ENCODE data around the gene CST9L.
"Not testable (repeated sequence)": the region's sequence is repeated elsewhere in the genome, so short reads cannot be mapped to it uniquely, and the experiment has no call there.

CST9L gene

DNA sequence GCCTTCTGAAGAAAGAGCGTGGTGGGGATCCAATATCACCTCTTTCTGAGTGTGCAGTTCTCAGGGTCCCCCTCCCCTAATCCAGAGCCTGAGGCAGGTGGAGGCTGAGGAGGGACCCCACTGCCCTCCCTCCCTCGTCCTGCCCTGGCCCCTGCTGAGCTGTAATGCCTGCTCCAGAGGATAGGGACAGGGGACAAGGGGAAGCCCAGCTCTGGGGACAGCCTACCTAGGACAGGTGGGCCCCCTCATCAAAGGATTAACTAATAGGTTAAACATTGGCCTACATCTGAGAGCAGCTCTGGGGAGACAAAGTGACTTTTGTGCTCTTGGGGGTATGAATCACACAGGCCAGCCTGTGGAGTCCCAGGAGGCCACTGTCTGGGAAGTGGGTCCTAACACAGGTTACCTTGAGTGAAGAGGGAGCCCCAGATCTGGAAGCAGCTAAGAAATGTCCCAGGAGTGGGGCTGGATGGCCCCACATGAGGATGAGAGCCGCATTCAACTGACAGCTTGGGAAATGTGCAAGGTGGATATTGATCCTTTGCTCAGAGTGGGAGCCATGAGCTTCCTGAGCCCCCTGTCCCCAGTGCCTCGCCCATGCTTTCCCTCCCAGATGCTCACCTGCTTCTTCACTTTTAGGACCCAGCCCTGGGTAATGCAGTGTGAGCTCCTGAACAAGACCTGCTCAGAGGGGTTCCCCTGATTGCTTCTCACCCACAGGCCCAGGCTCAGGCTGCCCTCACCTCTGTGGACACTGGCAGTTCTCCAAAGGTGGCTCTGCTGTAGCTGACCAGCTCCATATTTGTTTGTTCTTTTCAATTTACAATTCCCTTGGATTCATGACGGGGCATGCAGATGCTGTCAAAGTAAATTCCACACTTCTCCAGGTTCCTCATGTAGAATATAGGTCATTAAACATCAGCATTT lies 17.8 kb upstream of the CST9L start:
- no peak for DNase-seq

DNA sequence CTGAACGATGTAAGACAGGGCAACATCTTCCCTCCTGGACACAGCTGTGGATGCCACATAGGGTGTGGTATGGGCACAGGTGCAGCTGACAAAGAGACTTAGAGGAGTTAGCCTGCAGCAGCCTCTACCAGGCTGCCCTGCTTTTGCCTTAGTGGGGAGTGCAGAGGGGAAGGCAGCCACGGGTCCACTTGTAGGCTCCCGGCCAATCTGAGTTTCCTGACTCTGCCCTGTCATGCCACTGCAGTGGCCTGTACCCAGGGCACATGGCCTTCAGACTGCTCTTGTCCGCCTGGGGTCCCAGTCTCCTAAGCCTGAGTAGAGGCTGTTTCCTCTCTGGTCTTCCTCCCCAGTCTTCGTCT lies 17.1 kb upstream of the CST9L start:
- DNase-seq = no peak

DNA sequence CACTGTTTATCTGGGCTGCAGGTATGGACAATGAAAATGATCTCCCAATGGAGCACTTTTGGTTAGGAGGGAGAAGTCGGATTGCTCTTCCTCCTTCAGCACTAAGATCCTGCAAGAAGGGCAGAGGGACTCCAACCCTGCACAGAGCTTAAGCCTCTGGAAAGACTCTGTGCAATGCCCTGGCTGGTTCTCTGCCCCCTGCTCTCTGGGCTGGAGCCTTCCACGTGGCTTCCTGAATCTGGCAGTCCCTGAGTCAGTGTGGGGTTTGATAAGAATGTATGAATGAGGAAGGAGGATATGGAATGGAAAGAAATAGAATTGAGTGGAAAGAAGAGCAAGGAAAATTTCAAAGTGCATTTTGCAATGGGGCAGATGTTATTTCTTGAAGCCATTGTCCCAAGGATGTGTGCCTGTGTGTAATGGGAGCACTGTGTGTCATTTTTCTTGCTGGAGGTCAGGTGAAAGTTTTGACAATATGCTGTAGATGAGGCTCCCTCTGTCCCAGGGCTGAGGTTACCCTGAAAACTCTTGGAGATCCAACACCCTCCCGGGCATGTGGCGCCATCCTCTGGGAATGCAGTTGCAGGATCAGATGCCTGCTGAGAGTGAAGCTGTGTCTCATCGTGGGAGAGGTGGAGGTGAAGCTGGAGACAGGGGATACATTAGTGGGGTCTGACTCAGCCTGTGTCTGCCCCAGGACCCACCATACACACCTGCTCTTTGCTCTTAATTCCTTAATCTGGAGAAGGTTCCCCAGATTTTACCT lies 16.3 kb upstream of the CST9L start:
- no peak for DNase-seq

DNA sequence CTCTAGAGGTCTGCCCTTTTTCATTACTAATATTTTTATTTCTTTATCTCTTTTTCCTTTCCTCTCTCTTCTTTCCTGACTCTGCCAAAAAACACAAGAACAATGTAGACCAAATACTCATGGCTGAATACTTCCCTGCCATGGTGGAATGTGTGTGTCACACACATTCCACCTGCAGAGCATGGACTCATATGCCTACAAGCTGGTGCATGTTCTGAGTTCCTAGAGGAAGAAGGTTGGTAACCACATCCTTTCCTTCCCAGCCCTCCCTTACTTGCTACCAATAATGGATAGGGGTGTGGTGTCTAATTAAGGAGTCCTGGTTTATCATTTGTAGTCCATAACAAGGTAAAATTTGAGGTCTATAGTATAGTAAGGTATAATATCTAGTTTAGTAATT lies 15.2 kb upstream of the CST9L start:
- no peak for DNase-seq

DNA sequence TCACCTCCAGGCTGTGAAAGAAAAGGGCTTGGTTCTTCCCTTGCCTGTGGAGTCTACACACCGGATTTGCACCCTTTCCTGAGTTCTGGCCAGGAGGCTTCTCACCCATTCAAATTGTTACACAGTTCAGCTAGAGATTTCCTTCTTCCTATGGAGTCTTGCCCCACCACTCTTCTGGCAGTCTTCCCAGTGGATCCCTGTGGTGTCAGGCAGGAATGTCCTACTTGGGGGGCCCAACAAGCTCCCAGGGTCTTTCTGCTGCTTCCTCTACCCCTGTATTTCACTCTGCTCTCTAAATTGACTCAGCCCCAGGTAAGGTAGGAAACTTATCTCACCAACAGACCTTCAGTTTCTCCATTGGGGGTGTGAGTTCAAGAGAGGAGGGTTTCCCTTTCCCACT lies 14.0 kb upstream of the CST9L start:
- DNase-seq = no peak

DNA sequence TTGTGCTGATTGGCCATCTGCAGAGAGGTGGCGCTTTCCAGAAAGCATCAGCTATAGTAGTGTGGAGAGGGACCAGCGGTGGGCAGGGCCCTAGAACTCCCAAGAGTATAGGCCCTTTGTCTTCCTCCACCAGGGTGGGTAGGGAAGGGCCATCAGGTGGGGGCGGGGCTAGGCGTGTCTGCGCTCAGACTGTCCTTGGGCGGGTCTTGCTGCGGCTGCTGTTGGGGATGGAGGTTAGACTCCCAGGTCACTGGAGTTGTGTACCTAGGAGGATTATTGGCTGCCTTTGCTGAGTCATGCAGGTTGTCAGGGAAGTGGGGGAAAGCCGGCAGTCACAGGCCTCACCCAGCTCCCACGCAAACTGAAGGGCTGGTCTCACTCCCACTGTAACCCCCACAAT lies 13.5 kb upstream of the CST9L start:
- DNase-seq = not testable (repeated sequence)

DNA sequence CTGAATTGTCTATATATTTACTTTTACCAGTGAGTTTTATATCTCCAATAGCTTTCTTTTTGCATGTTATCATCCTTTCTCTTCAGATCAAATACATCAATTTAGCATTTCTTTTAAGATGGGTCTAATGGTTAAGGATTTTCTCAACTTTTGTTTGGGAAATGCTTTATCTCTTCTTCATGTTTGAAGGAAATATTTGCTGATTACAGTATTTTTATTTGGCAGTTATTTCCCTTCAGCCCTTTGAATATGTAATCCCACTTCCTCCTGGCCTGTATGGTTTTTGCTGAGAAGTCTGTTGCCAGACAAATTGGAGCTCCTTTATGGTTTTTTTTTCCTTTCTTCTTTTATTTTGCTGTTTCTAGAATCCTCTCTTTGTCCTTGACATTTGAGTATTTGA lies 6.7 kb upstream of the CST9L start:
- no peak for DNase-seq

DNA sequence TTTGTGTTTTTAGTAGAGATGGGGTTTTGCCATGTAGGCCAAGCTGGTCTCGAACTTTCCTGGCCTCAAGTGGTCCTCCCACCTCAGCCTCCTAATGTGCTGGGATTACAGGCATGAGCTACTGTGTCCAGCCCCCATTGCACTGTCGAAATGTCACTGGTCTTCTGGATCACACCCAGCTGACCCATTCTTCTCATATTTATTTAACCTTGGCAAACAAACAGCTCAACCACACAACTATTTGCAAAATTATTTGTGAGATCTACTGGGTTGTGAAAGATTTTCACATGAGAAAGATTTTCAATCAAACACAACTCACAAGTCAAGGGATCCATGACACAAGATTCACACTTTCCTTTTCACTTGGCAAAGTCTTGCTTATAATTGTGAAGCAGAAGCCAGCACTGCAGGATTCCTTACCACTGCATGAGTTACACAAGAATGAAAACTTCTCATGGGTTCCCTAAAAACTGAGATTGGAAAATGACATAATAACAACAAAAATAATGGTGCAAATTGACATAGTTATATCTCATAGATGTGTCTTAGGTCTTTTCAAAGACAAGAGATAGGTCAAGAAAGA lies 2.0 kb upstream of the CST9L start:
- DNase-seq = no peak

DNA sequence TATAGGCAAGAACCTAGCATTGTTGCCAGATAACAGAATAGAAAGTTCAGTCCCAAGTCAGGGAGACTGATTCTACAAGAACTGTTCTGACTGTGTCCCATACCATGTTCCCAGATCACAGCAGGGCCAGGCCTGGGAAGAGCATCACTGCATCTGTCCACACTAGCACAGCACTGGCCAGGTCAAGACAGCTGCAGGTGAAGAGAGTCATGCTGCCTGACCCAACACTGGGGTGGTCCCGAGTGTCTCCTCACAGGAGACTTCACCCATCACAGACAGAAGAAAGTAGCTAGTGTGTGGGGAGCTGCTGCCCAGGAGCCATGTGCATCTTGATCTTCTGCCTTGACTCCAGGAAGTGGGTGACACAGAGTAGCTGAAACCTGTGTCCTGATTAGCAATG lies 1.3 kb upstream of the CST9L start:
- no peak for DNase-seq

DNA sequence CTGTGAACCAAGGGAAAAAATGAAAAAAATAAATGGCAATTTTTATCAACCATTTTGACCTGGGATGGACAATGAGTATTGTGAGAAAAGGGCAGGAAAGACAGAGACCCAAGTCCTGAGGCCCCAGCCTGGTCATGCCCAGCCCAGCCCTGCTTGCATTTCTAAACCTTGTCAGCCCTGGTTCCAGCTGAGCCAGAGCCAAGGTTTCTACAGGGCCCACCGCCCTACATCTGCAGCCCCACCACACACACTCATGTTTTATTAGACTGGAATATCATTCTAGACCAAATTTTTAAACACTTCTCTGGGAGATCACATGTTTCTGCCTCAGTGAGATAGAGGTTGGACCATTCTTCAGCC lies 667 bp upstream of the CST9L start:
- DNase-seq = no peak

DNA sequence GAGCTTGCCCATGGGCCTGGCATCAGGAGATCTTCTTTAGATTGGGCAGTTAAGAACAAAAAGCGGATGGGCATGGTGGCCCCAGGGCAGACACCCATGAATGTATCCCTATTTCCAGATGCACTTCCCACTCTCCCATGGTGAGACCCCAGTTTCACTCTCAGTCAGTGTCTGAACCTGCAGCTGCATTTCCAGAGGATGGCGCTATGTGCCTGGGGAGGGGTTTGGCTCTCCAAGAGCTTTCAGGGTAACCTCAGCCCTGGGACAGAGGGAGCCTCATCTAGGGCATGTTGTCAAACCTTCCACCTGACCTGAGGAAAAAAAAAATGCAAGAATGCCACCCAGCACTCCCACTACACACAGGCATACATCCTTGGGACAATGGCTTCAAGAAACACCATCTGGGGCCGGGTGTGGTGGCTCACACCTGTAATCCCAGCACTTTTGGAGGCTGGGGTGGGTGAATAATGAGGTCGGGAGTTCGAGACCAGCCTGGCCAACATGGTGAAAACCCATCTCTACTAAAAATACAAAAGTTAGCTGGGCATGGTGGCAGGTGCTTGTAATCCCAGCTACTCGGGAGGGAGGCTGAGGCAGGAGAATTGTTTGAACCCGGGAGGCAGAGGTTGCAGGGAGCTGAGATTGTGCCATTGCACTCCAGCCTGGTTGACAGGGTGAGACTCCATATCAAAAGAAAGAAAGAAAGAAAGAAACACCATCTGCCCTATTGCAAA lies 1.9 kb downstream of the CST9L start:
- DNase-seq = no peak

DNA sequence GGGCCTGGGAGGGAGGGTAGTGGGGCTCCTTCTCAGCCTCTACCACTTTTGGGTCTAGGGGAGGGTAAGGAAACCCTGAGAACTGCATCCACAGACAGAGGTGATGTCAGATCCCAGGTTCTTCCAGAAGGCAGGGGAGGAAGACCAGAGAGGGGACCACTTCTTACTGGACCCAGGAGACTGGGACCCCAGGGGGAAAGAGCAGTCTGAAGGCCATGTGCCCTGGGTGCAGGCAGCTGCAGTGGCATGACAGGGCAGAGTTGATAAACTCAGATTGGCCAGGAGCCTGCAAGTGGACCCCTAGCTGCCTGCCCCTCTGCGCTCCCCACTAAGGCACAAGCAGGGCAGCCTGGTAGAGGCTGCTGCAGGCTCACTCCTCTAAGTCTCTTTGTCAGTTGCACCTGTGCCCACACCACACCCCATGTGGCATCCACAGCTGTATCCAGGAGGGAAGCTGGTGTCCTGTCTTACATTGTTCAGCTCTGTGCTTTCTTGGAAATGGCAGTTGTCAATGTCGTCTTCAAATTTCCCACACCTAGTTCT lies 2.7 kb downstream of the CST9L start:
- DNase-seq = no peak

DNA sequence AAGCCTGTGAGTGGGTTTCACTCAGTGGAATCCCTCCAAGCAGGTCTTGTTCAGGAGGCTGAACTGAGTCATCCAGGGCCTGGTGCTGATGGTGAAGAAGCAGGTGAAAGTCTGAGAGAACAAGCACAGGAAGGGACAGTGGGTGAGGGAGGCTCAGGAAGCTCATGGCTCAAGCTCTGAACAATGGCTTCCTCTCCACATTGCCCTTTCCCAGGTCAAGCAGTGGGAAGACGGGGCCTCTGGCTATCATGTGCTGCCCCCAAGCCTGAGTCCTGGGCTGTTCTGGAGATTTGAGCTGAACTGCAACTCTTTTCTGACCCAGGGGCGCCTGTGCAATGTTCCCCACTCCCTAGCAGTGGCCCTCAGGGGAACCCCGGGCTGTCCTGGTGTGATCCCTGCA lies 3.4 kb downstream of the CST9L start:
- no peak for DNase-seq

DNA sequence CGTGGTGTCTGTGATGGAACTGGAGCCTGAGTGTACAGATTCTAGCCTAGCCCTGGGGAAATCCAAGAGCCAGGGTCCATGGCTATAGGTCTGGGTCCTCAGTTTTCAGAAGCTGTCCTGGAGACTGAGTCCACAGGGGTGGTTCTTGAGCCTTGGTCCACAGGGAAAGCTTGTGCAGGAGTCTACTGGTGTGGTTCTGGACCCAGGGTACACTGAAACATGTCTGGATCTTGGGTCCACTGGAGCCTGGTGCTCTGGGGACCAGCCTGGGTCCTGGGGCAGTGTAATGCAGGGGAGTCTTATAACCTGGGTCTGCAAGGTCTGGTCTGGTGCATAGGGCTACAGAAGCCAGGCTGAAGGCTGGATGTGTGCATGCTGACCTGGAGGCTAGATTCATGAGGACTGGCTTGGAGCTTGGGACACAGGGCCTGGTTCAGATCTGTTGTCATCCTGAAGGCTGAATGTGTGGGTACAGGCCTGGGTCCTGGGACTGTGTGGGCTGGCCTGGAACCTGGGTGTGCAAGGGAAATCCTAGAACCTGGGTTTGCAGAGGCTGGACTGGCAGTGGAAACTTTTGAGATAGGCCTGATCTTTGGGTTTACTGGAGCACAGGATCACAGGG lies 5.5 kb downstream of the CST9L start:
- DNase-seq = no peak

DNA sequence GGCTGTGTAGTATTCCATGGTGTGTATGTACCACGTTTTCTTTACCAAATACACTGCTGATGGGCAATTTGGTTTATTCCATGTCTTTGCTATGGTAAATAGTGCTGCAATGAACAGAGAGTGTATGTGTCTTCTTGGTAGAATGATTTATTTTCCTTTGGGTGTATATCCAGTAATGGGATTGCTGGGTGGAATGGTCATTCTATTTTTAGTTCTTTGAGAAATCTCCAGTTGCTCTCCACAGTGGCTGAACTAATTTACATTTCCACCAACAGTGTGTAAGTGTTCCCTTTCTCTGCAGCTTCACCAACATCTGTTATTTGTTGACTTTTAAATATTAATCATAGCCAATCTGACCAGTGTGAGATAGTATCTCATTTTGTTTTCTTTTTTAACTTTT lies 13.9 kb downstream of the CST9L start:
- DNase-seq = no peak

DNA sequence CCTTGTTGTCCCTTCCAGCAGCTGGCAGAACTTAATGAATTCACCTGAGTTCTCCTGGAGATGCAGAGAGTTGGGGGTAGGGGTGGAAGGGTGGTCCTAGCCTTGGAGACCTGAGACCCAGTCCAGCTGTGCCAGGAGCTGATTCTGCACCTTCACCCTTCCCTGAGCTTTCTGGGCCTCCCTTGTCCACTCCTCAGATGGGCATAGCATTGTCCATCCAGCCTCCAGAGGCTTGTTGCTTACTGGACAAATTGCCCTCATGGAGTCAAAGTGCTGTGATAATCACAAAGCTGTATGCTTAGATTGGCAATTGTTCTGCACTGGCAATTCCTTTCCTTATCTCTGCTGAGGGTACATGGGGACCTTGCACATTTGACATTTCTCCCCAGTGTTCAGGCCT lies 16.5 kb downstream of the CST9L start:
- no peak for DNase-seq

DNA sequence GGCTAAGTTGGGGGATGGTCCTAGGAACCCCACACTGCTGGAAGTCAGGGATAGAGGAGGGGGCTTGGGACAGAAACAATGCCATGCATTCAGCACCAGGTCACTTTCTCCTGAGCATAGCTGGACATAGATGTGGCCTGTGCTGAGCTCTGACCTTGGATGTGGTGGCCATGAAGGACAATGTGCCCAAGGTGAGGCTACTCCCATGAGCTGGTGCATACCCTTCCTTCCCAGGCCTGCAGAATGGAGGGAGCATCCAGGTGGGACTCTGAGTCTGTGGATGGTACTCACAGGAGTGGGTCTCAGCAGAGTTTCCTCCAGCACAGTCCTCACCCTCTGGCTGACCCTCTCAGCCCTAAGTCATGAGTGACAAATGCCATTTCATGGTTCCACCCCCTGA lies 16.9 kb downstream of the CST9L start:
- DNase-seq = no peak

DNA sequence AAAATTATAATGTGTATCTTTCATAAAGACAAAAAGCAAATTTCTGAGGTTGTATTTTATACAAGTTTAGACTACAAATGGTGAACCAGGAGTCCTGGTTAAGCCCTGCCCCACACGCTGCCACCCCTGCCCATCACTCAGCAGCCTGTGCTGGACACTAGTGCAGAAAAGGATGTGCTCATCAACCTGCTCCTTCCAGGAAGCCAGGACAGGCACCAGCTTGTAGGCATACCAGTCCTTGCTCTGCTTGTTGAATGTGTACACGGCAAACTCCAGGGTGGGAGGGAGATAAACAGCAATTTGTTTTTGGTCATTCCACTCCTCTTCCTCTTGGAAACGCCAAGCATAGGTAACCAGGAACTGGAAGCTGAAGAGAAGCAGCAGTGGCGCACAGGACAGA lies 18.1 kb downstream of the CST9L start:
- no peak for DNase-seq

DNA sequence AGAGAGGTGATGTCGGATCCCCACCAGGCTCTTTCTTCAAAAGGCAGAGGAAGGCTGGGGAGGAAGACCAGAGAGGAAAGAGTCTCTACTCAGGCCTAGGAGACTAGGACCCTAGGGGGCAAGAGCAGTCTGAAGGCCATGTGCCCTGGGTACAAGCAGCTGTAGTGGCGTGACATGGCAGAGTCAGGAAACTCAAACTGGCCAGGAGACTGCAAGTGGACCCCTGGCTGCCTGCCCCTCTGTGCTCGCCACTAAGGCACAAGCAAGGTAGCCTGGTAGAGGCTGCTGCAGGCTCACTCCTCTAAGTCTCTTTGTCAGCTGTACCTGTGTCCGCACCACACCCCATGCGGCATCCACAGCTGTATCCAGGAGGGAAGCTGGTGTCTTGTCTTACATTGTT lies 19.9 kb downstream of the CST9L start:
- no peak for DNase-seq

DNA sequence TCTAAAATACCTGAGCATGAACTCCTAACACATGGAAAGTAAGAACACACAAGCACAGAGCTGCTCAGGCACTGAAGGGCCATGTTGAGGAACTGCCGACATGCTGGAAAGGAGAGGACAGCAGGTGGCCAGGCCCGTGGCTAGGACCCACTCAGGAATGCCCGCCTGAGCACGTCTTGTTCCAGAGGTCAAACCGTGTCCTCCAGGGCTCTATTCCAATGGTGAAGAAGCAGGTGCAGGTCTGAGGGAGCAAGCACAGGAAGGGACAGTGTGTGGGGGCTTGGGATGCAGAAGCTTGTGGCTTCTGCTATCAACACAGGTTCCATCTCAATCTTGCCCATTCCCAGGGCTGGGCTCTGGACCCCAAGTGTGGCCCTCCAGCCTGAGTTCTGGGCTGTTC lies 20.7 kb downstream of the CST9L start:
- no peak for DNase-seq

DNA sequence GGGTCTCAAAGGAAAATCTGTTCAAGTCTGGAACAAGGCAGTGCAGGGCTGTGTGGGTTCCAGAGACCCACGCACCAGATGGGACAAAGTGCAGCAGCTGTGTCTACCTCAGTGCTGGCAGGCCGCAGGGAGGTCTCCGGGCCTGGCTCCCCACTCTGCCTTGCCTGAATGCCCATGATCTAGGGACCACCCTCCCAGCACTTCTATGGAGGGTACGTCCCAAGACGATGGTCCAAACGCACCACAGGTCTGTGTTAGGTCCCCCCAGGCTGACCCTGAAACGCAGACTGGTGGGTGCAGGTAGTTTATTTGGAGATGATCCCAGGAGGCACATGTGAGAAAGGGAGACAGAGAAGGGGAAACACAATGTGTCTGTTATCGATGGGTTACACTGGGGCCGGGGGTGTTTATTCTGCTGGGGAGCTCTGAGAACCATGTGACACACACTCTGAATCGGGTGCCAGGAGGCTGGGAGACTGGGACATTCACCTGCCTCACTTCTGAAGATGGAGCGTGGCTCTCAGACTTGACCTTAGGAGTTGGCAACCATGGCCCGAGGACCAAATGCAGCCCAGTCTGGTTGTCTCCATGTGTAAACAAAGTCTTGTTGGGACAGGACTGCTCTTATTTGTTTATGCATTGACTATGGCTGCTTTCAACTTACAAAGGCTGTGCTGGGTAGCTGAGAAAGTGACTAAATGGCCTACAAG lies 21.7 kb downstream of the CST9L start:
- no peak for DNase-seq

DNA sequence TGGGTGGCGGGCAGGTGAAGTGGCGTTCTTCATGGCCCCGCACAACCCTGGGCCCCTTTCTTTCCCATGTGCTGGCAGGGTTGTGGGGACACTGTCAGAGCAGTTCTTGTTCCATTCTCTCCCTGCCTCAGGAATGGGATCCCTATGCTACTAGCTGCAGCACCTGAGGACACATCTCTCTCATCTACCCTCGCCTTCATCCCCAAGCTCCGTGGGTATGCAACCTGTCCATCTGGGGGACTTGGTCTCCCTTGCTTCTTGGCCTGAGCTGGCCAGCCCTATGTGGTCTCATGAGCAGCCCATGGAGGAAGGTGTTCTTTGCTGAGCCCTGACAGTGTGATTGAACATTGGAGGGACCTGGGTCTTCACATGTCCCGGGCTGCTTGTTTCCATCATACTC lies 24.2 kb downstream of the CST9L start:
- no peak for DNase-seq

Data from GOT3 (cell line).